Smooth muscle cell (in vitro differentiated cells): ENCODE measurements around the gene FHOD3. TPM values are rescaled to one million over a fixed set of nuclear protein-coding genes. Genes with fewer than 3 reads are reported as not detected.

ENCODE experiments used
- DNase-seq: peaks from one replicate; lab custom pipeline; 2025; ENCODE audit not compliant: unreplicated experiment; lab: John Stamatoyannopoulos, UW
- H2AFZ ChIP-seq: fragments of 200-600 bp; sonication (generic); 2 replicates; pipeline ENCODE4 v1.6.0; 2016; ENCODE audit warnings: antibody characterized with exemption, low read depth, mild to moderate bottlenecking
- H3F3A ChIP-seq: fragments of 200-600 bp; sonication (generic); 2 replicates; pipeline ENCODE4 v1.6.0; 2017; ENCODE audit warnings: antibody characterized with exemption, low read depth
- H3K27ac ChIP-seq: fragments of 200-600 bp; sonication (generic); 2 replicates; pipeline ENCODE4 v1.5.1; 2016; ENCODE audit warnings: low read depth, mild to moderate bottlenecking
- H3K27me3 ChIP-seq: fragments of 200-600 bp; sonication (generic); 2 replicates; pipeline ENCODE4 v1.6.1; 2016; ENCODE audit warnings: low read depth, mild to moderate bottlenecking
- H3K36me3 ChIP-seq: fragments of 200-600 bp; sonication (generic); 2 replicates; pipeline ENCODE4 v1.5.1; 2016; ENCODE audit warnings: low read depth
- H3K4me1 ChIP-seq: fragments of 200-600 bp; sonication (generic); 2 replicates; pipeline ENCODE4 v1.5.1; 2016; ENCODE audit warnings: low read depth
- H3K4me2 ChIP-seq: fragments of 200-600 bp; sonication (generic); 2 replicates; pipeline ENCODE4 v1.6.0; 2016; ENCODE audit warnings: mild to moderate bottlenecking
- H3K4me3 ChIP-seq: fragments of 200-600 bp; sonication (generic); 2 replicates; pipeline ENCODE4 v1.5.1; 2016; ENCODE audit warnings: mild to moderate bottlenecking
- H3K79me2 ChIP-seq: fragments of 200-600 bp; sonication (generic); 2 replicates; pipeline ENCODE4 v1.6.0; 2016; ENCODE audit warnings: low read depth, mild to moderate bottlenecking
- H3K9ac ChIP-seq: fragments of 200-600 bp; sonication (generic); 2 replicates; pipeline ENCODE4 v1.6.0; 2016; ENCODE audit warnings: low read depth
- H3K9me3 ChIP-seq: fragments of 200-600 bp; sonication (generic); replicated peaks from 2 replicates; pipeline ENCODE4 v1.5.1; 2016; ENCODE audit warnings: low read depth
- H4K20me1 ChIP-seq: fragments of 200-600 bp; sonication (generic); 2 replicates; pipeline ENCODE4 v1.6.0; 2016; ENCODE audit warnings: low read depth
- CTCF ChIP-seq: fragments of 200-600 bp; sonication (generic); IDR thresholded peaks from 2 replicates; pipeline ENCODE4 v1.5.1; 2017; ENCODE audit warnings: borderline replicate concordance, mild to moderate bottlenecking, antibody characterized with exemption; ENCODE audit not compliant: insufficient read depth, poor library complexity, severe bottlenecking
- WGBS: methylation state at CpG from one replicate; pipeline ENCODE4 v1.1.7; 2016; ENCODE audit warnings: low lambda C conversion rate; 5-methylcytosine and 5-hydroxymethylcytosine counted together
- polyA plus RNA-seq: library from polyadenylated mRNA; unstranded; fragments of >200 nt; fragmentation: Nextera tagmentation; extraction: Ambion mirVana; gene quantifications from 2 replicates; pipeline ENCODE4 v1.2.1, GENCODE V29; 2016
- total RNA-seq: library from RNA; depleted of rRNA; stranded (reverse); fragments of >200 nt; gene quantifications from 2 replicates; pipeline ENCODE4 v1.2.3, GENCODE V29; 2014

The FHOD3 gene
- total and polyA plus RNA-seq, 2 experiments from 2014 or later = 6.3 to 19.4 TPM

- no peaks in the 10 kb centered on the region for H3K36me3 ChIP-seq
- no peaks in the 10 kb centered on the region for H4K20me1 ChIP-seq
- H3K79me2 ChIP-seq = no peaks in the 10 kb centered on the region
- no peak overlapping the region for H3K27ac ChIP-seq
- no peak overlapping the region for H3K4me3 ChIP-seq
- WGBS = 69% methylated on average over 4 of the region's 4 CpGs
- no peak overlapping the region for H3K9ac ChIP-seq
- no peak for DNase-seq
- H3K4me2 ChIP-seq = no peak overlapping the region
- H3F3A ChIP-seq = no peaks in the 10 kb centered on the region
- H3K27me3 ChIP-seq = no peaks in the 10 kb centered on the region
- no peaks in the 10 kb centered on the region for H3K9me3 ChIP-seq
- no peak for TF ChIP-seq CTCF
- H3K4me1 ChIP-seq = no peaks in the 10 kb centered on the region
- no peak overlapping the region for H2AFZ ChIP-seq
Observed at GRCh38 chr18:36772241-36772723, 474.8 kb downstream of the FHOD3 start.

GRCh38 chr18:36775396-36775795 lies 477.9 kb downstream of the FHOD3 start:
- no peak overlapping the region for H3K4me3 ChIP-seq
- no peak for TF ChIP-seq CTCF
- H3K4me2 ChIP-seq = no peak overlapping the region
- no peak overlapping the region for H3K9ac ChIP-seq
- no peaks in the 10 kb centered on the region for H3K4me1 ChIP-seq
- H3K79me2 ChIP-seq = no peaks in the 10 kb centered on the region
- no peak for DNase-seq
- H2AFZ ChIP-seq = no peak overlapping the region
- no peaks in the 10 kb centered on the region for H3K27me3 ChIP-seq
- 81% methylated on average over 4 of the region's 4 CpGs for WGBS
- H3F3A ChIP-seq = no peaks in the 10 kb centered on the region
- H4K20me1 ChIP-seq = no peaks in the 10 kb centered on the region
- no peak overlapping the region for H3K27ac ChIP-seq
- H3K36me3 ChIP-seq = peaks cover 5% of the 10 kb centered on the region
- H3K9me3 ChIP-seq = no peaks in the 10 kb centered on the region

GRCh38 chr18:36776650-36777049 lies 479.1 kb downstream of the FHOD3 start:
- no peaks in the 10 kb centered on the region for H3K4me1 ChIP-seq
- peaks cover 5% of the 10 kb centered on the region for H3K36me3 ChIP-seq
- H2AFZ ChIP-seq = no peak overlapping the region
- H3K27ac ChIP-seq = no peak overlapping the region
- no peaks in the 10 kb centered on the region for H3F3A ChIP-seq
- no peaks in the 10 kb centered on the region for H3K27me3 ChIP-seq
- no peaks in the 10 kb centered on the region for H3K79me2 ChIP-seq
- TF ChIP-seq CTCF = no peak
- no peaks in the 10 kb centered on the region for H3K9me3 ChIP-seq
- 90% methylated on average over 5 of the region's 5 CpGs for WGBS
- H3K9ac ChIP-seq = no peak overlapping the region
- H4K20me1 ChIP-seq = no peaks in the 10 kb centered on the region
- no peak overlapping the region for H3K4me3 ChIP-seq
- no peak for DNase-seq
- H3K4me2 ChIP-seq = no peak overlapping the region

GRCh38 chr18:36777566-36777965 lies 480.1 kb downstream of the FHOD3 start:
- Histone ChIP-seq H3K4me3 (no peak overlapping the region), H3F3A (no peaks in the 10 kb centered on the region), H3K4me1 (no peaks in the 10 kb centered on the region), H3K36me3 (peaks cover 5% of the 10 kb centered on the region), H3K4me2 (no peak overlapping the region), H3K27me3 (no peaks in the 10 kb centered on the region), H3K9ac (no peak overlapping the region), H2AFZ (no peak overlapping the region), H3K27ac (no peak overlapping the region), H3K79me2 (no peaks in the 10 kb centered on the region), H3K9me3 (no peaks in the 10 kb centered on the region), H4K20me1 (no peaks in the 10 kb centered on the region)
- TF ChIP-seq CTCF = no peak
- DNase-seq = no peak
- WGBS = 95% methylated on average over 1 of the region's 1 CpG
